Measurements from ENCODE around the gene ATP11A.

Gene ATP11A

GRCh38 chr13:112904436-112904960 is 214.7 kb downstream of the ATP11A start:
- no peak for DNase-seq (ENCODE audit: low read depth in 2 of 2)

- DNase-seq (ENCODE audit: low read depth in 2 of 2): no peak
Observed at GRCh38 chr13:112905086-112905485, 215.2 kb downstream of the ATP11A start.

GRCh38 chr13:112905619-112905989 is 215.8 kb downstream of the ATP11A start:
- no peak for DNase-seq (ENCODE audit: low read depth in 2 of 2)

GRCh38 chr13:112905990-112906641 is 216.3 kb downstream of the ATP11A start:
- DNase-seq (ENCODE audit: low read depth in 2 of 2): no peak

- no peak for DNase-seq (ENCODE audit: low read depth in 2 of 2)
Observed at GRCh38 chr13:112907286-112907685, 217.4 kb downstream of the ATP11A start.

GRCh38 chr13:112907871-112908331 is 218.1 kb downstream of the ATP11A start:
- no peak for DNase-seq (ENCODE audit: low read depth in 2 of 2)

- DNase-seq (ENCODE audit: low read depth in 2 of 2): no peak
Observed at GRCh38 chr13:112908342-112908741, 218.5 kb downstream of the ATP11A start.

- DNase-seq (ENCODE audit: low read depth in 2 of 2): no peak
Observed at GRCh38 chr13:112910016-112910415, 220.2 kb downstream of the ATP11A start.

- DNase-seq (ENCODE audit: low read depth in 2 of 2): no peak
Observed at GRCh38 chr13:112910616-112911280, 220.9 kb downstream of the ATP11A start.

GRCh38 chr13:112911285-112911701 is 221.5 kb downstream of the ATP11A start:
- no peak for DNase-seq (ENCODE audit: low read depth in 2 of 2)

- no peak for DNase-seq (ENCODE audit: low read depth in 2 of 2)
Observed at GRCh38 chr13:112911883-112912282, 222.0 kb downstream of the ATP11A start.

- DNase-seq (ENCODE audit: low read depth in 2 of 2): no peak
Observed at GRCh38 chr13:112912726-112913440, 223.0 kb downstream of the ATP11A start.

- no peak for DNase-seq (ENCODE audit: low read depth in 2 of 2)
Observed at GRCh38 chr13:112916296-112916695, 226.5 kb downstream of the ATP11A start.

- no peak for DNase-seq (ENCODE audit: low read depth in 2 of 2)
Observed at GRCh38 chr13:112917056-112917664, 227.3 kb downstream of the ATP11A start.

GRCh38 chr13:112917737-112918136 is 227.9 kb downstream of the ATP11A start:
- DNase-seq (ENCODE audit: low read depth in 2 of 2): no peak

- no peak for DNase-seq (ENCODE audit: low read depth in 2 of 2)
Observed at GRCh38 chr13:112918266-112918665, 228.4 kb downstream of the ATP11A start.

- no peak for DNase-seq (ENCODE audit: low read depth in 2 of 2)
Observed at GRCh38 chr13:112918746-112919145, 228.9 kb downstream of the ATP11A start.

GRCh38 chr13:112923962-112924361 is 234.1 kb downstream of the ATP11A start:
- no peak for DNase-seq (ENCODE audit: low read depth in 2 of 2)

- DNase-seq (ENCODE audit: low read depth in 2 of 2): no peak
Observed at GRCh38 chr13:112924365-112924764, 234.5 kb downstream of the ATP11A start.

GRCh38 chr13:112926003-112926402 is 236.2 kb downstream of the ATP11A start:
- DNase-seq (ENCODE audit: low read depth in 2 of 2): no peak

GRCh38 chr13:112926993-112927392 is 237.2 kb downstream of the ATP11A start:
- DNase-seq (ENCODE audit: low read depth in 2 of 2): no peak
